ENCODE results near the gene PROX1. TPM values are rescaled to one million over a fixed set of nuclear protein-coding genes. Genes with fewer than 3 reads are reported as not detected.

Gene PROX1
- total RNA-seq, 1 experiment from 2014 or later, result 0.40 TPM

DNA sequence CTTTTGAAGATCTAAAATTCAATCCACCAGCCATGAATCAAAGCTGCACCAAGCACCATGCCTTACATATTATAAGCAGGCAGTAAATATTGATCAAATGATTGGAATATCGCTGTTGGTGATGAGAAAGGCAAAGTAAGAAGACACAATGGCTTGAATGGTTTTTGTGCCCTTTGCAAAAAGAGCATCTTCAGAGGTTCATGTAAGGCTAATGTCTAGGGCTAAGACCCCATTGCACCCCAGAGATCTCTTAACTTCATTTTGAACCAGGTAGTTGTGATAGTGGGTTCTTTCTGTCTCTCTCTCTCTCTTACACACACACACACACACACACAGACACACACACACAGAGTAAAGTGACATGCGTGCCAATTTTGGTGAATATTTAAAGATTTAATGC, 12.0 kb downstream of the PROX1 start:
- CTCF ChIA-PET, result interaction anchor here (0.6 kb wide), 1 partner anchor 170 kb away, joined by 3 read pairs; no protein-coding TSS in a partner anchor
- intact Hi-C loops (cut with micrococcal nuclease; ENCODE audit: unreplicated experiment), result loop anchor here (10.0 kb wide), 1 partner anchor 875 kb away; no protein-coding TSS in a partner anchor
- Mint-ChIP-seq H3K36me3 (ENCODE audit: insufficient read depth, unreplicated experiment) (no peaks in the 10 kb centered on the region), H3K27ac (ENCODE audit: unreplicated experiment) (no peak overlapping the region), H3K4me1 (ENCODE audit: low read depth, unreplicated experiment) (no peaks in the 10 kb centered on the region), H3K9me3 (ENCODE audit: low read depth, unreplicated experiment) (no peaks in the 10 kb centered on the region), H3K4me3 (ENCODE audit: low read depth, unreplicated experiment) (no peak overlapping the region), H3K27me3 (ENCODE audit: unreplicated experiment) (peaks cover 51% of the 10 kb centered on the region)
- TF ChIP-seq, protein P1, sequence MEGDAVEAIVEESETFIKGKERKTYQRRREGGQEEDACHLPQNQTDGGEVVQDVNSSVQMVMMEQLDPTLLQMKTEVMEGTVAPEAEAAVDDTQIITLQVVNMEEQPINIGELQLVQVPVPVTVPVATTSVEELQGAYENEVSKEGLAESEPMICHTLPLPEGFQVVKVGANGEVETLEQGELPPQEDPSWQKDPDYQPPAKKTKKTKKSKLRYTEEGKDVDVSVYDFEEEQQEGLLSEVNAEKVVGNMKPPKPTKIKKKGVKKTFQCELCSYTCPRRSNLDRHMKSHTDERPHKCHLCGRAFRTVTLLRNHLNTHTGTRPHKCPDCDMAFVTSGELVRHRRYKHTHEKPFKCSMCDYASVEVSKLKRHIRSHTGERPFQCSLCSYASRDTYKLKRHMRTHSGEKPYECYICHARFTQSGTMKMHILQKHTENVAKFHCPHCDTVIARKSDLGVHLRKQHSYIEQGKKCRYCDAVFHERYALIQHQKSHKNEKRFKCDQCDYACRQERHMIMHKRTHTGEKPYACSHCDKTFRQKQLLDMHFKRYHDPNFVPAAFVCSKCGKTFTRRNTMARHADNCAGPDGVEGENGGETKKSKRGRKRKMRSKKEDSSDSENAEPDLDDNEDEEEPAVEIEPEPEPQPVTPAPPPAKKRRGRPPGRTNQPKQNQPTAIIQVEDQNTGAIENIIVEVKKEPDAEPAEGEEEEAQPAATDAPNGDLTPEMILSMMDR (IDR thresholded peaks at IDR 0.05; ENCODE audit: unreplicated experiment), result no peak
- BruUV-seq (replicated peaks), result no TSS peak
- no peak for DNase-seq

DNA sequence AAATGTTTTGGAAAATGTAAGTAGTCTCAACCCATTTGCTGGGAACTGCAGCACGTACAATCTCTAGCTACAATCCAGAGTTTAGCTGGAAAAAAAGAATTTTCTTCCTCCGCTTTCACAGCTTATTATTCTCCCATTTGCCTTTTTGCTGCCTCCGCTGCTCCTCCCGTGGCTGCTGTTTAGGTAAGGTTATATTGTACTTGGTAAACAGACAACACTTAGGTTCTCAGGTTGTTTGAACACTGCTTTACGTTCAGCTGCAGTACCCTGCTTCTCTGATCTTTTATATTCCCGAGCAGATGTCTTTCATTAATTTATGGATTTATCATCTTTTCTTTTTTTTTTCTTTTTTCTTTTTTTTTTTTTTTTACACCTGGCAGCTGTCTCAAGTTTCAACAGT, 14.3 kb downstream of the PROX1 start:
- CTCF ChIA-PET, result interaction anchor here (0.7 kb wide), 3 partner anchors 62 to 827 kb away, joined by 3 to 7 read pairs (median 6); no protein-coding TSS in a partner anchor
- no peaks in the 10 kb centered on the region for H3K4me1 Mint-ChIP-seq (ENCODE audit: low read depth, unreplicated experiment)
- H3K9me3 Mint-ChIP-seq (ENCODE audit: low read depth, unreplicated experiment), result no peaks in the 10 kb centered on the region
- DNase-seq, result no peak
- intact Hi-C loops (cut with micrococcal nuclease; ENCODE audit: unreplicated experiment), result no loop called here
- H3K4me3 Mint-ChIP-seq (ENCODE audit: low read depth, unreplicated experiment), result no peak overlapping the region
- peaks cover 42% of the 10 kb centered on the region for H3K27me3 Mint-ChIP-seq (ENCODE audit: unreplicated experiment)
- H3K27ac Mint-ChIP-seq (ENCODE audit: unreplicated experiment), result no peak overlapping the region
- TF ChIP-seq, protein P1 (IDR thresholded peaks at IDR 0.05; ENCODE audit: unreplicated experiment), result no peak
- BruUV-seq (replicated peaks), result no TSS peak
- H3K36me3 Mint-ChIP-seq (ENCODE audit: insufficient read depth, unreplicated experiment), result no peaks in the 10 kb centered on the region

DNA sequence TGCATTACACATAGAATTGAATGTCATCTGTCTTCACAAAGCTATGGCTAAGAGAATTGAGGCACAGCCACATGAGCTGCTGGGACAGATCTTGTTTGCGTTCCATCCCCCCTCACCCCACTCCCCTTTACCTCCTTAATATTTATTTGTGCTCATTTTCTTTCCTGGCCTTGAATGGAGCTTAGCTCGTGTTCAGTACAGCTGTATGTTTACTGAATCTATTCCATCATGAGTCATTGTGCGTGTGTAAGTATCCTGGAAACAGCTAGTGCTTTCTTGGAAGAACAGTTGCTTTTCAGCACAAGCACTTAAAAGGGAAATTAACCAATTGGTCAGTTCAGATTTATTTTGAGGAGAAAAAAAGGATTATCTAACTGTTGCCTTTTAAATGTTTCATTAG, 14.7 kb downstream of the PROX1 start:
- H3K27me3 Mint-ChIP-seq (ENCODE audit: unreplicated experiment), result peaks cover 38% of the 10 kb centered on the region
- H3K9me3 Mint-ChIP-seq (ENCODE audit: low read depth, unreplicated experiment), result no peaks in the 10 kb centered on the region
- TF ChIP-seq, protein P1 (IDR thresholded peaks at IDR 0.05; ENCODE audit: unreplicated experiment), result no peak
- H3K4me3 Mint-ChIP-seq (ENCODE audit: low read depth, unreplicated experiment), result no peak overlapping the region
- intact Hi-C loops (cut with micrococcal nuclease; ENCODE audit: unreplicated experiment), result no loop called here
- no peak for DNase-seq
- BruUV-seq (replicated peaks), result no TSS peak
- CTCF ChIA-PET, result interaction anchor here (0.7 kb wide), 3 partner anchors 62 to 827 kb away, joined by 3 to 7 read pairs (median 6); no protein-coding TSS in a partner anchor
- no peaks in the 10 kb centered on the region for H3K4me1 Mint-ChIP-seq (ENCODE audit: low read depth, unreplicated experiment)
- H3K27ac Mint-ChIP-seq (ENCODE audit: unreplicated experiment), result no peak overlapping the region
- H3K36me3 Mint-ChIP-seq (ENCODE audit: insufficient read depth, unreplicated experiment), result no peaks in the 10 kb centered on the region

- TF ChIP-seq, protein P1 (IDR thresholded peaks at IDR 0.05; ENCODE audit: unreplicated experiment), result no peak
- Mint-ChIP-seq H3K4me1 (ENCODE audit: low read depth, unreplicated experiment) (no peaks in the 10 kb centered on the region), H3K9me3 (ENCODE audit: low read depth, unreplicated experiment) (no peaks in the 10 kb centered on the region), H3K36me3 (ENCODE audit: insufficient read depth, unreplicated experiment) (no peaks in the 10 kb centered on the region), H3K4me3 (ENCODE audit: low read depth, unreplicated experiment) (no peak overlapping the region), H3K27me3 (ENCODE audit: unreplicated experiment) (peaks cover 31% of the 10 kb centered on the region), H3K27ac (ENCODE audit: unreplicated experiment) (no peak overlapping the region)
- DNase-seq, result no peak
- CTCF ChIA-PET, result no interaction called here
- BruUV-seq (replicated peaks), result no TSS peak
- intact Hi-C loops (cut with micrococcal nuclease; ENCODE audit: unreplicated experiment), result no loop called here
Measured at GRCh38 chr1:214003233-214003632, 15.5 kb downstream of the PROX1 start.
